ENCODE measurements around the gene COL1A2. TPM values are rescaled to one million over a fixed set of nuclear protein-coding genes. Genes with fewer than 3 reads are reported as not detected.

COL1A2 gene
- total and polyA plus RNA-seq, 2 experiments from 2014 or later = 1,836 to 2,200 TPM

- H3K4me1 ChIP-seq (ENCODE audit: insufficient read depth) = no peaks in the 10 kb centered on the region
- H3K9me3 ChIP-seq (ENCODE audit: low read depth) = no peaks in the 10 kb centered on the region
- H3K36me3 ChIP-seq (replicated peaks; ENCODE audit: insufficient read depth, low read depth) = no peaks in the 10 kb centered on the region
- no peak overlapping the region for H2AFZ ChIP-seq
- H4K20me1 ChIP-seq (ENCODE audit: insufficient read depth, poor library complexity, severe bottlenecking) = no peaks in the 10 kb centered on the region
- no peak overlapping the region for H3K27ac ChIP-seq
- H3K4me2 ChIP-seq = no peak overlapping the region
- H3K27me3 ChIP-seq = no peaks in the 10 kb centered on the region
- H3K4me3 ChIP-seq = no peak overlapping the region
- WGBS (ENCODE audit: low lambda C conversion rate, missing lambda C conversion rate) = 48% methylated on average over 1 of the region's 1 CpG
- H3K79me2 ChIP-seq = no peaks in the 10 kb centered on the region
- TF ChIP-seq CTCF (IDR thresholded peaks at IDR 0.05; ENCODE audit: poor library complexity) = no peak
- TF ChIP-seq EZH2 (IDR thresholded peaks at IDR 0.05; ENCODE audit: borderline replicate concordance) = no peak
- TF ChIP-seq EZH2phosphoT487 (IDR thresholded peaks at IDR 0.05; ENCODE audit: low read depth, severe bottlenecking, unreplicated experiment) = no peak
- no peaks in the 10 kb centered on the region for H3K9me2 ChIP-seq (replicated peaks; ENCODE audit: insufficient read depth)
- no peak for DNase-seq (ENCODE audit: low spot score)
These were observed 83.2 kb downstream of the COL1A2 start for GRCh38 chr7:94477878-94478277.

DNA sequence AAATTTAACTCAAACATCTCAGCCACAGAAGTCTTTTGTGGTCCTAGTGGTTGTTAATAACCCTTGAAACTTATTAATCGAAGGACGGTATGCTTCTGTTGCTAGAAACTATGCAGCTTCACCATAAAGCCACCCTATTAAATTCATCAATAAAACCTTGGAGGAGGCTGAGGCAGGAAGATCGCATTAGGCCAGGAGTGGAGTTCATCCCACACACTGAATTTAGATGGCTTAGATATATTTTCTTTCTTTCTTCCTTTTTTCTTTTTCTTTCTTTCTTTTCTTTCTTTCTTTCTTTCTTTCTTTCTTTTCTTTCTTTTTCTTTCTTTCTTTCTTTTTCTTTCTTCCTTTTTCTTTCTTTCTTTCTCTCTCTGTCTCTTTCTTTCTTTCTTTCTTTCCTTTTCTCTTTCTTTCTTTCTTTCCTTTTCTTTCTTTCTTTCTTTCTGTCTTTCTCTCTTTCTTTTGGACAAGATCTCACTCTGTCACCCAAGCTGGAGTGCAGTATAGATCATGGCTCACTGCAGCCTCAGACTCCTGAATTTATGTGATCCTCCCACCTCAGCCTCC, 84.0 kb downstream of the COL1A2 start:
- no peaks in the 10 kb centered on the region for H4K20me1 ChIP-seq (ENCODE audit: insufficient read depth, poor library complexity, severe bottlenecking)
- no peak overlapping the region for H3K4me3 ChIP-seq
- no peak overlapping the region for H3K4me2 ChIP-seq
- H3K36me3 ChIP-seq (replicated peaks; ENCODE audit: insufficient read depth, low read depth) = no peaks in the 10 kb centered on the region
- H3K27ac ChIP-seq = no peak overlapping the region
- no peaks in the 10 kb centered on the region for H3K9me2 ChIP-seq (replicated peaks; ENCODE audit: insufficient read depth)
- no peak for DNase-seq (ENCODE audit: low spot score)
- TF ChIP-seq CTCF (IDR thresholded peaks at IDR 0.05; ENCODE audit: poor library complexity) (no peak), EZH2phosphoT487 (IDR thresholded peaks at IDR 0.05; ENCODE audit: low read depth, severe bottlenecking, unreplicated experiment) (no peak), EZH2 (IDR thresholded peaks at IDR 0.05; ENCODE audit: borderline replicate concordance) (no peak)
- H3K79me2 ChIP-seq = no peaks in the 10 kb centered on the region
- no peak overlapping the region for H2AFZ ChIP-seq
- no peaks in the 10 kb centered on the region for H3K9me3 ChIP-seq (ENCODE audit: low read depth)
- no peaks in the 10 kb centered on the region for H3K27me3 ChIP-seq
- 84% methylated on average over 3 of the region's 3 CpGs for WGBS (ENCODE audit: low lambda C conversion rate, missing lambda C conversion rate)
- no peaks in the 10 kb centered on the region for H3K4me1 ChIP-seq (ENCODE audit: insufficient read depth)

Other genes starting within 250 kb of the COL1A2 start
- 43.3 and 51.1 TPM in 2 replicates for gene CASD1, start 114.9 kb downstream of the COL1A2 start, total RNA-seq
- 13.7 and 16.8 TPM in 2 replicates for gene CASD1, start 114.9 kb downstream of the COL1A2 start, polyA plus RNA-seq

Measured in hepatocyte (in vitro differentiated cells).